ENCODE results near the gene LYPD6B.
A peak's percentile ranks its signal among the peaks of the same experiment; 100 is the strongest.

Gene LYPD6B

DNA sequence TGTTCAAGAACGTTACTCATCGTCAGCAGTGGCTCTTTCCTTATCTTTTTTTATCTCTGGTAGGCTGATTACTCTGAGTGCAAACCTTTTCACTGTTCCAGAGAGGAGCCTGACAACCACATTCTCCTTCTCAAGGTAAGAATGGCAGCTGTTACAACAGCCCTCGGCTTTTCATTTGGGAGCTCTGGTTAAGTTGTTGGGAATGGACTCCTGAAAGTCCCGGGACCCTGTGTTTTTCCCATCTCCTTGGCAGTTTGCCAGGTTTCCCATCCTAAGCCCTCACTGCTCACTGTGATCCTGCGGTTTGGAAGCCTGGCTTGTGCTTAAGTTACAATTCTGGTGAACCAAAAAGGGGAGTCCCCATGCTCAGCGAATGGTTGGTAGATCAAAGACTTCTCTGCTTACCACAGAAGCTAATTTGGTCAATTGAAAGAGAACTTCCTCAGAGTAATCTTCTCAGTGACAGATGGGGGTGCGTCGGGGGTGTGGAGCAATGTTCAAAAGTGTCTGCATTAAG lies 122.3 kb downstream of the LYPD6B start:
- no peaks in the 10 kb centered on the region for H3K36me3 Mint-ChIP-seq (ENCODE audit: low read depth)
- no peaks in the 10 kb centered on the region for H3K27me3 Mint-ChIP-seq (ENCODE audit: low read depth, poor library complexity)
- peak overlapping the region; percentile 39 for H3K4me3 Mint-ChIP-seq
- H3K27ac Mint-ChIP-seq = peak overlapping the region; percentile 77
- peaks cover 78% of the 10 kb centered on the region for H3K4me1 Mint-ChIP-seq
- no peaks in the 10 kb centered on the region for H3K9me3 Mint-ChIP-seq
- DNase-seq = peak; percentile 26
- TF ChIP-seq, protein P1, sequence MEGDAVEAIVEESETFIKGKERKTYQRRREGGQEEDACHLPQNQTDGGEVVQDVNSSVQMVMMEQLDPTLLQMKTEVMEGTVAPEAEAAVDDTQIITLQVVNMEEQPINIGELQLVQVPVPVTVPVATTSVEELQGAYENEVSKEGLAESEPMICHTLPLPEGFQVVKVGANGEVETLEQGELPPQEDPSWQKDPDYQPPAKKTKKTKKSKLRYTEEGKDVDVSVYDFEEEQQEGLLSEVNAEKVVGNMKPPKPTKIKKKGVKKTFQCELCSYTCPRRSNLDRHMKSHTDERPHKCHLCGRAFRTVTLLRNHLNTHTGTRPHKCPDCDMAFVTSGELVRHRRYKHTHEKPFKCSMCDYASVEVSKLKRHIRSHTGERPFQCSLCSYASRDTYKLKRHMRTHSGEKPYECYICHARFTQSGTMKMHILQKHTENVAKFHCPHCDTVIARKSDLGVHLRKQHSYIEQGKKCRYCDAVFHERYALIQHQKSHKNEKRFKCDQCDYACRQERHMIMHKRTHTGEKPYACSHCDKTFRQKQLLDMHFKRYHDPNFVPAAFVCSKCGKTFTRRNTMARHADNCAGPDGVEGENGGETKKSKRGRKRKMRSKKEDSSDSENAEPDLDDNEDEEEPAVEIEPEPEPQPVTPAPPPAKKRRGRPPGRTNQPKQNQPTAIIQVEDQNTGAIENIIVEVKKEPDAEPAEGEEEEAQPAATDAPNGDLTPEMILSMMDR (IDR thresholded peaks at IDR 0.05) = no peak

DNA sequence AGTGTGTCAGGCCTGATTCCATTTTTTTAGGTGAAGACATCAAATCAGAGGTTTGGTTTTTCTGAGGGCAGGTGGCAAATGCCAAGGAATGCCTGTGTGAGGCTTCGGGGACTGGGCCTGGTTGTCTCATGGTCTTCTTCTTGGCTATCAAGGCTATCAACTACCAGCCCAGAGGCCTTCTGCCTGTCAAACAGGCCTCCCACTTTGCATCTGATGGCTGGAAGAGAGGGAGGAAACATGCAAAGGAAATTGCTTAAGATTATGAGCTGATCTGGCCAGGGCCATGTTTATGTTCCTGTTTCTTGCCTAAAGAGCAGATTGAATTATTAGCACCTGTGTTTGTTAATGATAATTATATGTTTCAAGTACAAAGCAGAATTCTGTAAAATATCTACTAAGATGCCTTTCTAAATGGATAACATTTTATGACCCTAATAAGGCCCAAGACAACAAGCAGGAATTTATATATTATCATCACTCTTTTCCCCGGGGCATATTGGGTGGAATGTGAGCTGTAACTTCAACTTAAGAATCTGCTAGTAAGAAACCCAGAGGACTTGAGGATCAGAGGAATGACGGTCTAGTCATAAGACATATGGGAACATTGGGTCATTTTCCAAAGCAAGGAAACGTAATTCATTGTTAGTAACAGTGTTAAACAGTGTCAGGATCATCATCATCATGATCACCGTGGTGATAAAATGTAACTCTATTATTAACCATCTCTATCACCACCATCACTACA lies 123.2 kb downstream of the LYPD6B start:
- no peak for DNase-seq
- H3K9me3 Mint-ChIP-seq = no peaks in the 10 kb centered on the region
- H3K36me3 Mint-ChIP-seq (ENCODE audit: low read depth) = no peaks in the 10 kb centered on the region
- H3K27me3 Mint-ChIP-seq (ENCODE audit: low read depth, poor library complexity) = no peaks in the 10 kb centered on the region
- H3K27ac Mint-ChIP-seq = peak overlapping the region; percentile 77
- peaks cover 73% of the 10 kb centered on the region for H3K4me1 Mint-ChIP-seq
- TF ChIP-seq, protein P1 (IDR thresholded peaks at IDR 0.05) = no peak
- H3K4me3 Mint-ChIP-seq = peak overlapping the region; percentile 4

DNA sequence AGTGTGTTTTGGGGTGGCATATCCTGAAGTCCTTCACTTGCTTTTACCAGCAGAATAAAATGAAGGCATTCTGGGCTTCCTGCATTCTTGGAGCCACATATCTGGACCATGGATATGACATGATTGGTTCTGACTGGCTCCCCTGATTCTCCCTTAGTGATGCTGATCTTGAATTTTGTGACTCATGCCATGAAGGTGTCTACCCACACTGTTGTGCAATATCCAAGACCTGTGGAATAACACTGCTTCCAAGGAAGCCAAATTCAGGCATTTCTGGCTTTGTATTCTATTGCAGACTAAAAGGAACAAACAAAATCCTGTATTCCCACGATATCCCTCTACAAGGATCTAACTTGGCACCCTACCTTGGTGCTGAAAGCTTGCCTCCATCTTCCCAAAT lies 125.8 kb downstream of the LYPD6B start:
- no peaks in the 10 kb centered on the region for H3K9me3 Mint-ChIP-seq

DNA sequence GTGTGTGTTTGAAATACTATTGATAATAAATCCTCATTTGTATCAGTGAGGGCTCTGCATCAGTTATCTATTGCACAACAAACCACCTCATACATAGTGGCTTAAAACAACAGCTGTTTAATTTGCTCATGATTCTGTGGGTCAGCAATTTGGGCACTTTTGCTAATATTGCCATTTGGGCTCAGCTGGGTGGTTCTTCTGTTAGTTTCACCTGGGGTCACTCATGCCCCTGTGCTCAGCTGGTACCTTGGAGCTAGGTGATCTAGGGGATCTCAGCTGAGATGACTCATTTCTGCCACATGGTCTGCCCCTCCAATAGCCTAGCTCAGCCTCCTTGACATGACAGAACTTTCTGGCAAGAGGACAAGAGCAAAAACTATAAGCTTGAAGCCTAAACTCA lies 126.3 kb downstream of the LYPD6B start:
- H3K4me3 Mint-ChIP-seq = no peak overlapping the region
- H3K9me3 Mint-ChIP-seq = no peaks in the 10 kb centered on the region

More for the DNA sequence above, 125.8 kb downstream of the LYPD6B start:
- no peaks in the 10 kb centered on the region for H3K36me3 Mint-ChIP-seq (ENCODE audit: low read depth)
- no peak overlapping the region for H3K27ac Mint-ChIP-seq
- H3K4me1 Mint-ChIP-seq = peaks cover 76% of the 10 kb centered on the region
- H3K4me3 Mint-ChIP-seq = no peak overlapping the region
- TF ChIP-seq, protein P1 (IDR thresholded peaks at IDR 0.05) = no peak
- no peaks in the 10 kb centered on the region for H3K27me3 Mint-ChIP-seq (ENCODE audit: low read depth, poor library complexity)
- no peak for DNase-seq

DNA sequence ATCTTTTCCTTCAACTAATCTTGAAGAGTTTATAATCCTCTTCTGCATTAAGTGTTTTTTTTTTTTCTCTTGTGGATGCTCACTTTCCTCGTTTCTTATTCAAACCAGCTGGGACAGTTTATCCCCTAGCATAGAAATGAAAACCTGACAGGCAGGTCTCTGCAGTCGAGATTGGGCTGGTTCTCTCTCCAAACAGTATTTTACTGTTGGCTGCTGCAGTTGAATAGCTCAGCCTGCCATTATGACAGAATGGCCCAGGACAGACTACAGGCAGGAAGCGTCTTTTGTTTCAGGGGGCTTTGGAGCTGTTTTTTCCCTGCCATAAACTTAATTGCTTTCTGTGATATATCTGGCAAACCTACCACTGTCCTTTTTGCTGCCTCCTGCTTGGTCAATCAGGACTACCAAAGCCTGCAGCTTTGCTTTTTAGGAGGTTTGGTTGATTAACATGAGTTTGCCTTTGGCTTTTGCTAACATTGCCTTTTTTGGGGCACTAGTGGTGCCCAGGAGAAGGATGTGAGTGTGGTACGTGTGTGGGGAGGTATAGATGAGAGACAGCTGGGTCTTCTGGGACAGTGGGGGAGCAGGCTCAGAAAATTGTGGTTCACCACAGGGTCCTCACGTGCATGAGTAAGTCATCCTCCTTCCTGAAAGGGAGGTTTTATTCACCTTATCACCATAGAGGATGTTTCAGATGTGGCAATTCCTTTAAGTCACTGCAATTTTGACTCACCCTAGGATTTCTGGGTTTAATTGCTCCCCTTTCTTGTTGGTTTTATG lies 128.7 kb downstream of the LYPD6B start:
- H3K27me3 Mint-ChIP-seq (ENCODE audit: low read depth, poor library complexity) = no peaks in the 10 kb centered on the region
- no peak for DNase-seq
- H3K27ac Mint-ChIP-seq = peak overlapping the region; percentile 98
- H3K9me3 Mint-ChIP-seq = peaks cover 6% of the 10 kb centered on the region
- peaks cover 5% of the 10 kb centered on the region for H3K36me3 Mint-ChIP-seq (ENCODE audit: low read depth)
- TF ChIP-seq, protein P1 (IDR thresholded peaks at IDR 0.05) = no peak
- peaks cover 71% of the 10 kb centered on the region for H3K4me1 Mint-ChIP-seq
- peak overlapping the region; percentile 53 for H3K4me3 Mint-ChIP-seq

More for the DNA sequence above, 126.3 kb downstream of the LYPD6B start:
- no peak for DNase-seq
- no peaks in the 10 kb centered on the region for H3K36me3 Mint-ChIP-seq (ENCODE audit: low read depth)
- TF ChIP-seq, protein P1 (IDR thresholded peaks at IDR 0.05) = no peak
- no peaks in the 10 kb centered on the region for H3K27me3 Mint-ChIP-seq (ENCODE audit: low read depth, poor library complexity)
- peaks cover 77% of the 10 kb centered on the region for H3K4me1 Mint-ChIP-seq
- no peak overlapping the region for H3K27ac Mint-ChIP-seq
